Smooth muscle cell of the brain vasculature (primary cell): ENCODE results near the gene FAM171A1.
A peak's percentile ranks its signal among the peaks of the same experiment; 100 is the strongest.

ENCODE experiments used
- DNase-seq: peaks from one replicate; pipeline ENCODE4 v3.0.0-alpha.2; 2012; ENCODE audit warnings: low read depth, low spot score

The FAM171A1 gene

GRCh38 chr10:15169555-15170401 is 201.3 kb downstream of the FAM171A1 start:
- DNase-seq, result no peak

- DNase-seq, result peak; percentile 83
Observed at GRCh38 chr10:15168786-15169554, 202.1 kb downstream of the FAM171A1 start.

- peak; percentile 58 for DNase-seq
Observed at GRCh38 chr10:15168291-15168785, 202.8 kb downstream of the FAM171A1 start, which contains the start of gene NMT2. NMT2 (minus strand) TSS chr10:15168693; CDS start chr10:15168612, 81 bp downstream.

DNA sequence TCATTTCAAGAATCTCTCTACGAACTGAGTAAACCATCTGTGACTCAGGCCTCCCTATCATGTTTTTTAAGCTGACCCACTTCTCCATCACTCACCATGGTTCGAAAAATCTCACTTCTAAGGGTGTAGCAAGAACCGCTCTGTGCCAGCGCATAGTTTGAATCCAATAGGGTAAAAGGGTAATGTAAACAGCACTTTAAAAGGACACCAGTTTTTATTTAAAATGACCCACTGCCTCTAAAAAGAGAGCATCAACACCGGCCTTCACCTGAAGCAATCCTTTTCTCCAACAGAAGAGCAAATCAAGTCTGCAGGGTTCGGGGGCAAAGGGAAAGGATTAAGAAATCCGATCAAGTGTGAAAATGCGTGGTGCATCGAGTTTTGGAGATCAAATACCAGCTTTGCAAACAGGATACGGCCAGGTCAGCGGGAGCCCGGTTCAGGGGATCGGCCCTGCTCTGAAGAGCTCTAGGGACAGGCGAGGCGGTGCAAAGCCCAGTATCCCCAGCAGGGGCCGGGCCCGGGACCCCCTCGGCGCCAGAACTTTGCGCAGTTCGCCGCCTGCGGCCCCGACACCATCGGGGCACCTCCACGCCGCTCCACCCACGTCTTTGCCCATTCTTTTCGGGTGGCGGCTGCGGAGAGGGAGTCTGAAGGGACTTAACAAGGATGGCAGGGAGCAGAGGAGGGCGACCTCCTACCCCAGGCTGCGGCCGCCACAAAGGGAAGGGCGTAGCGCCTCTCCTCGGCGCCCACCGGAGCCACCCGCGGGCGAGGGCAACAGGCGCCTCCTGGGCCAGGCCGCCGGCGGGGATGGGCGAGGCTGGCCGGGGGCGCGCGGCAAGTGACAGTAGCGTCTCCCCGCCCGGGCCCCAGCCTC is 203.4 kb downstream of the FAM171A1 start:
- no peak for DNase-seq

DNA sequence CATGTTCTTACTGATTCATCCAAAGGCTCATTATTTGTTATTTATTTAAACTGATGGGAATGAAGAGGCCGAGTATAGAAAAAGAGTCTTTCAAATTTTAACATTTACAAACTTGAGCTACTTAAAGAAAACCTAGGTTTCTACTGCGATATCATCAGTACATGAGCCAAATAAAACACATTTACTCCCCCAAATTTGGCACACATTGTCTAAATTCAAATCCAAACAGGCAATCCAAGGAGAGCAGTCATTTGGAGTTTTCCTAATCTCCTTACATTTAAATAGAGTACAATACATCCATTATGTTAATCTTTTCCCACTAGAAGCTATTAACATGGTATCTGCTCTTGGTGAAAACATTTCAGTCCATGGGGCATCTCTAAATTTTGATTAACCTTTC is 204.8 kb downstream of the FAM171A1 start:
- DNase-seq, result no peak

DNA sequence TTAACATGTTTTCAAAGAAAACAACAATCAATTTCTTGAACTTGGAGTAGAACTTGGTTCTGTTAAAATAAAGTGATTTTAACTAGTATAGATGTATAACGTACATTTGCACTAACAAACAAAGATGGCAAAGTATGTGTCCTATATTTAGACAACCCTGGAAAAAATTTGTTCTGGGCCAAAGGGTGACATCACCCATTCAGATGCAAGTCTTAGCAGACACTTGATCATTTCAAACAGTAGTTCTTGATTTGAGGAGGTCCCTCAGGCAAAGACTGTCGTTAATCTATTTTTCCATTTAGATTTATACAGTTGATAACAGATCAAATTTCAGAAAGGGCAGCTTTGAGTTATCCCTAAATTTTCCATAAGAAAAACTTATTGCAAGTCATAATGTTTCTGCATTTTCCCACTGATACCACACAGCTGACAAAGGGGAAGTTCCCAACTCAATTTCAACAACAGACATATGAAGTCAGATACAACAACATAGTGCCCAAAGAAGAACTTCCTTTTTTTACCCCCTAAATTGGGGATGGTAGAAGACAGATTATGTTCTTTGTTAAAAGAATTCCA is 207.7 kb downstream of the FAM171A1 start:
- DNase-seq, result no peak
